Amniotic stem cell (primary cell): ENCODE results near the gene ATG4C.
"Not testable (repeated sequence)": the region's sequence is repeated elsewhere in the genome, so short reads cannot be mapped to it uniquely, and the experiment has no call there.

Source experiments
- DNase-seq: peaks from one replicate; lab custom pipeline; 2025; lab: John Stamatoyannopoulos, UW

ATG4C gene

GRCh38 chr1:62774971-62775595 lies 8.8 kb upstream of the ATG4C start:
- DNase-seq: no peak

GRCh38 chr1:62778208-62778607 lies 5.7 kb upstream of the ATG4C start:
- no peak for DNase-seq

GRCh38 chr1:62781841-62782543 lies 1.9 kb upstream of the ATG4C start:
- peak; percentile 8 for DNase-seq

- DNase-seq: not testable (repeated sequence)
These were observed 1.3 kb upstream of the ATG4C start for GRCh38 chr1:62782544-62783212.

- no peak for DNase-seq
These were observed 805 bp downstream of the ATG4C start for GRCh38 chr1:62784509-62785365.

GRCh38 chr1:62790716-62791115 lies 6.8 kb downstream of the ATG4C start:
- no peak for DNase-seq

- no peak for DNase-seq
These were observed 10.1 kb downstream of the ATG4C start for GRCh38 chr1:62794053-62794452.

GRCh38 chr1:62796221-62796620 lies 12.3 kb downstream of the ATG4C start:
- no peak for DNase-seq

GRCh38 chr1:62799688-62800087 lies 15.8 kb downstream of the ATG4C start:
- DNase-seq: no peak

GRCh38 chr1:62800281-62800680 lies 16.3 kb downstream of the ATG4C start:
- DNase-seq: no peak

- no peak for DNase-seq
These were observed 16.9 kb downstream of the ATG4C start for GRCh38 chr1:62800825-62801306.

- no peak for DNase-seq
These were observed 25.9 kb downstream of the ATG4C start for GRCh38 chr1:62809788-62810187.

- no peak for DNase-seq
These were observed 26.7 kb downstream of the ATG4C start for GRCh38 chr1:62810420-62811274.

- no peak for DNase-seq
These were observed 39.6 kb downstream of the ATG4C start for GRCh38 chr1:62823556-62823955.

- DNase-seq: no peak
These were observed 43.0 kb downstream of the ATG4C start for GRCh38 chr1:62826901-62827300.

- DNase-seq: not testable (repeated sequence)
These were observed 43.9 kb downstream of the ATG4C start for GRCh38 chr1:62827786-62828185.

GRCh38 chr1:62832276-62832675 lies 48.3 kb downstream of the ATG4C start:
- no peak for DNase-seq

- DNase-seq: no peak
These were observed 49.6 kb downstream of the ATG4C start for GRCh38 chr1:62833529-62833928.

GRCh38 chr1:62834400-62834961 lies 50.5 kb downstream of the ATG4C start:
- DNase-seq: no peak

GRCh38 chr1:62836856-62837540 lies 53.1 kb downstream of the ATG4C start:
- DNase-seq: no peak
